IMR-90 (cell line): ENCODE results near the gene GTPBP4. TPM values are rescaled to one million over a fixed set of nuclear protein-coding genes. Genes with fewer than 3 reads are reported as not detected.

ENCODE experiments used
- ATAC-seq: fragments of 200-7000 bp; cut with Tn5 transposase; 2 replicates; pipeline ENCODE4 v1.9.1; 2020; ENCODE audit warnings: low read depth, mild to moderate bottlenecking, moderate library complexity
- BruUV-seq: library from RNA; stranded (reverse); fragments of 400-500 nt; replicated peaks from 2 replicates; lab custom pipeline; 2021; lab: Mats Ljungman, UMichigan
- CTCF ChIA-PET: fragments of 300-600 bp; formaldehyde crosslinking; extraction: SDS; loops from one replicate; lab custom pipeline; 2021; ENCODE audit warnings: antibody characterized with exemption; lab: Yijun Ruan, JAX
- POLR2A ChIA-PET: fragments of 300-600 bp; sonication (Branson Sonifier 250); formaldehyde crosslinking; loops from one replicate; lab custom pipeline; 2022; ENCODE audit warnings: antibody characterized with exemption; ENCODE audit not compliant: unreplicated experiment; lab: Charles Lee
- DNase-seq: peaks from one replicate; pipeline ENCODE4 v3.0.0; 2013
- H2AFZ ChIP-seq: replicated peaks from 2 replicates; pipeline ENCODE3; 2013; ENCODE audit warnings: low read length, mild to moderate bottlenecking; ENCODE audit not compliant: poor library complexity
- H2AK5ac ChIP-seq: 2 replicates; pipeline ENCODE4 v1.6.1; 2013; ENCODE audit warnings: low read depth, low read length, inconsistent platforms
- H2AK9ac ChIP-seq: replicated peaks from 2 replicates; pipeline ENCODE3; 2013; ENCODE audit warnings: mild to moderate bottlenecking, low read depth, low read length, moderate library complexity; ENCODE audit not compliant: poor library complexity
- H2BK120ac ChIP-seq: 2 replicates; pipeline ENCODE4 v1.6.1; 2013; ENCODE audit warnings: low read depth, low read length, inconsistent platforms
- H2BK15ac ChIP-seq: 3 replicates; pipeline ENCODE4 v1.6.1; 2013; ENCODE audit warnings: low read depth, low read length, inconsistent platforms
- H2BK20ac ChIP-seq: 2 replicates; pipeline ENCODE4 v1.6.1; 2013; ENCODE audit warnings: low read depth, mild to moderate bottlenecking, inconsistent platforms, low read length, moderate library complexity
- H2BK5ac ChIP-seq: 2 replicates; pipeline ENCODE4 v1.6.1; 2013; ENCODE audit warnings: mild to moderate bottlenecking, low read depth, low read length, inconsistent platforms; ENCODE audit not compliant: poor library complexity, severe bottlenecking
- H3K14ac ChIP-seq: replicated peaks from 2 replicates; pipeline ENCODE4 v1.6.1; 2013; ENCODE audit warnings: low read depth, low read length, inconsistent platforms
- H3K18ac ChIP-seq: 2 replicates; pipeline ENCODE4 v1.6.1; 2013; ENCODE audit warnings: low read depth, low read length, control low read depth
- H3K23ac ChIP-seq: 2 replicates; pipeline ENCODE4 v1.6.1; 2013; ENCODE audit warnings: low read depth, low read length, inconsistent platforms
- H3K27ac ChIP-seq: 2 replicates; pipeline ENCODE4 v1.5.1; 2013; ENCODE audit warnings: mild to moderate bottlenecking, control low read depth, low read length; ENCODE audit not compliant: insufficient read depth
- H3K27me3 ChIP-seq: 2 replicates; pipeline ENCODE4 v1.6.1; 2013; ENCODE audit warnings: low read length; ENCODE audit not compliant: control insufficient read depth, insufficient read depth
- H3K36me3 ChIP-seq: 2 replicates; pipeline ENCODE4 v1.6.1; 2013; ENCODE audit warnings: low read length, mixed read lengths; ENCODE audit not compliant: control insufficient read depth, insufficient read depth
- H3K4ac ChIP-seq: 2 replicates; pipeline ENCODE4 v1.6.1; 2013; ENCODE audit warnings: low read depth, low read length, inconsistent platforms
- H3K4me1 ChIP-seq: 2 replicates; pipeline ENCODE4 v1.6.1; 2013; ENCODE audit warnings: low read length, mixed read lengths; ENCODE audit not compliant: control insufficient read depth, insufficient read depth
- H3K4me2 ChIP-seq: 2 replicates; pipeline ENCODE4 v1.6.1; 2013; ENCODE audit warnings: low read depth, mild to moderate bottlenecking, control low read depth, low read length, moderate library complexity
- H3K4me3 ChIP-seq: 2 replicates; pipeline ENCODE4 v1.5.1; 2013; ENCODE audit warnings: low read depth, mild to moderate bottlenecking, control low read depth, low read length, moderate library complexity; ENCODE audit not compliant: insufficient read depth
- H3K56ac ChIP-seq: 2 replicates; pipeline ENCODE4 v1.6.1; 2013; ENCODE audit warnings: low read length, inconsistent platforms; ENCODE audit not compliant: insufficient read depth; ENCODE audit errors: extremely low read depth
- H3K79me1 ChIP-seq, 2 experiments: 2 replicates each; pipeline ENCODE4 v1.6.1; 2013; ENCODE audit warnings: low read length in 2 of 2, inconsistent platforms in 1 of 2, low read depth in 1 of 2
- H3K9ac ChIP-seq: 2 replicates; pipeline ENCODE4 v1.6.1; 2013; ENCODE audit warnings: low read depth, low read length, control low read depth
- H3K9me1 ChIP-seq: 2 replicates; pipeline ENCODE4 v1.6.1; 2013; ENCODE audit warnings: low read length, inconsistent platforms; ENCODE audit not compliant: insufficient read depth
- H3K9me3 ChIP-seq: 2 replicates; pipeline ENCODE4 v1.6.1; 2013; ENCODE audit warnings: low read length; ENCODE audit not compliant: control insufficient read depth, insufficient read depth
- H4K20me1 ChIP-seq: 2 replicates; pipeline ENCODE4 v1.6.1; 2013; ENCODE audit warnings: low read length, inconsistent platforms; ENCODE audit not compliant: insufficient read depth
- H4K5ac ChIP-seq: 2 replicates; pipeline ENCODE4 v1.6.1; 2013; ENCODE audit warnings: mild to moderate bottlenecking, low read depth, low read length, control low read depth
- H4K8ac ChIP-seq, 2 experiments: 2 replicates each; pipeline ENCODE4 v1.6.1; 2013; ENCODE audit warnings: low read depth in 2 of 2, low read length in 2 of 2, control low read depth in 1 of 2, inconsistent platforms in 1 of 2
- H4K91ac ChIP-seq: 2 replicates; pipeline ENCODE4 v1.6.1; 2013; ENCODE audit warnings: low read depth, low read length, inconsistent platforms; ENCODE audit not compliant: insufficient read depth
- BHLHE40 ChIP-seq: fragments of 150-350 bp; IDR thresholded peaks from 2 replicates; pipeline ENCODE4 v1.6.1; 2016; ENCODE audit warnings: mild to moderate bottlenecking, low read depth, low read length
- CEBPB ChIP-seq: IDR thresholded peaks from 2 replicates; pipeline ENCODE4 v1.6.1; 2012; ENCODE audit warnings: low read depth, low read length, improper control_type of control experiment
- CHD1 ChIP-seq: IDR thresholded peaks from 2 replicates; pipeline ENCODE4 v1.6.1; 2012; ENCODE audit warnings: low read depth, low read length, improper control_type of control experiment
- FOS ChIP-seq: fragments of 150-350 bp; IDR thresholded peaks from 2 replicates; pipeline ENCODE4 v1.6.1; 2016; ENCODE audit warnings: low read depth, low read length
- MAFK ChIP-seq: IDR thresholded peaks from 2 replicates; pipeline ENCODE4 v1.6.1; 2012; ENCODE audit warnings: low read depth, low read length, improper control_type of control experiment
- MAZ ChIP-seq: IDR thresholded peaks from 2 replicates; pipeline ENCODE4 v1.6.1; 2012; ENCODE audit warnings: low read depth, mild to moderate bottlenecking, low read length, improper control_type of control experiment, moderate library complexity, borderline replicate concordance
- NFE2L2 ChIP-seq: fragments of 150-350 bp; IDR thresholded peaks from 2 replicates; pipeline ENCODE4 v1.6.1; 2016; ENCODE audit warnings: low read depth, mild to moderate bottlenecking, low read length
- POLR2A ChIP-seq: IDR thresholded peaks from 2 replicates; pipeline ENCODE4 v1.6.1; 2012; ENCODE audit warnings: mild to moderate bottlenecking, low read depth, low read length
- RAD21 ChIP-seq: IDR thresholded peaks from 2 replicates; pipeline ENCODE4 v1.6.1; 2012; ENCODE audit warnings: low read length, improper control_type of control experiment
- RCOR1 ChIP-seq: IDR thresholded peaks from 2 replicates; pipeline ENCODE4 v1.6.1; 2012; ENCODE audit warnings: mild to moderate bottlenecking, low read length, improper control_type of control experiment; ENCODE audit not compliant: insufficient replicate concordance
- SMC3 ChIP-seq: fragments of 150-350 bp; IDR thresholded peaks from 2 replicates; pipeline ENCODE4 v1.6.1; 2016; ENCODE audit warnings: low read depth, mild to moderate bottlenecking, antibody characterized with exemption, low read length, moderate library complexity
- WGBS, 2 experiments: methylation state at CpG; one replicate each; pipeline versions ENCODE4 v1.1.5 to v1.1.7; 2013; ENCODE audit warnings: missing lambda C conversion rate in 2 of 2; ENCODE audit not compliant: insufficient read length in 1 of 2; ENCODE audit errors: extremely low coverage in 2 of 2; 5-methylcytosine and 5-hydroxymethylcytosine counted together
- dilution Hi-C: fragments of 300-500 bp; cut with HindIII; formaldehyde crosslinking; loops from one replicate; pipeline ENCODE4 v1.14.3; 2018; ENCODE audit warnings: low sequenced_read_pairs; ENCODE audit not compliant: unreplicated experiment
- in situ Hi-C: fragments of 300-500 bp; cut with MboI; formaldehyde crosslinking; loops from 3 replicates; pipeline ENCODE4 v1.14.3; 2019; ENCODE audit warnings: low sequenced_read_pairs, inconsistent platforms, mixed read lengths
- intact Hi-C: fragments of 100-400 bp; cut with micrococcal nuclease; formaldehyde crosslinking; loops from 2 replicates; pipeline ENCODE4 v1.10.0; 2022
- polyA plus RNA-seq, 3 experiments: library from polyadenylated mRNA; depleted of rRNA; stranded (reverse); fragments of >200 nt; gene quantifications; 2 replicates each; pipeline ENCODE4 v1.2.3, GENCODE V29; 2012; ENCODE audit warnings: low replicate concordance in 1 of 3
- total RNA-seq: library from RNA; depleted of rRNA; stranded (reverse); fragments of >200 nt; gene quantifications from 2 replicates; pipeline ENCODE4 v1.2.3, GENCODE V29; 2012
- TF ChIP-seq, protein P1 (sequence below): fragments of 150-350 bp; IDR thresholded peaks from 2 replicates; pipeline ENCODE4 v1.6.1; 2017; ENCODE audit warnings: mild to moderate bottlenecking, antibody characterized with exemption, low read length, low read depth
- TF ChIP-seq, protein P2 (sequence below): conservative IDR thresholded peaks from 2 replicates; pipeline ENCODE4 v1.5.1; 2012; ENCODE audit warnings: mild to moderate bottlenecking, low read depth, low read length, improper control_type of control experiment

GTPBP4 gene
- total and polyA plus RNA-seq, 2 of the 4 experiments (the other 2 are of a cell fraction), result 46.2 to 48.6 TPM

- TF ChIP-seq, protein P1, sequence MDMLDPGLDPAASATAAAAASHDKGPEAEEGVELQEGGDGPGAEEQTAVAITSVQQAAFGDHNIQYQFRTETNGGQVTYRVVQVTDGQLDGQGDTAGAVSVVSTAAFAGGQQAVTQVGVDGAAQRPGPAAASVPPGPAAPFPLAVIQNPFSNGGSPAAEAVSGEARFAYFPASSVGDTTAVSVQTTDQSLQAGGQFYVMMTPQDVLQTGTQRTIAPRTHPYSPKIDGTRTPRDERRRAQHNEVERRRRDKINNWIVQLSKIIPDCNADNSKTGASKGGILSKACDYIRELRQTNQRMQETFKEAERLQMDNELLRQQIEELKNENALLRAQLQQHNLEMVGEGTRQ, result no peak
- TF ChIP-seq RAD21, result no peak
Measured at GRCh38 chr10:1006573-1006972, 18.3 kb downstream of the GTPBP4 start (continued).

GRCh38 chr10:1007583-1007982 lies 19.3 kb downstream of the GTPBP4 start:
- no peak overlapping the region for H2BK20ac ChIP-seq
- no peaks in the 10 kb centered on the region for H3K27me3 ChIP-seq
- H3K23ac ChIP-seq, result no peak overlapping the region
- no peak overlapping the region for H3K14ac ChIP-seq
- dilution Hi-C loops (no loop called here), in situ Hi-C loops (no loop called here), intact Hi-C loops (no loop called here)
- H2BK5ac ChIP-seq, result no peak overlapping the region
- no peak overlapping the region for H4K8ac ChIP-seq
- peaks cover 29 to 47% of the 10 kb centered on the region in 2 experiments for H3K79me1 ChIP-seq
- no peak overlapping the region for H3K56ac ChIP-seq
- H3K18ac ChIP-seq, result no peak overlapping the region
- H4K20me1 ChIP-seq, result peaks cover 22% of the 10 kb centered on the region
- H2BK120ac ChIP-seq, result no peak overlapping the region
- H2AK9ac ChIP-seq, result no peak overlapping the region
- H3K9me1 ChIP-seq, result peaks cover 8% of the 10 kb centered on the region; the same call in 1 of the 2 replicates
- POLR2A ChIA-PET, result no interaction called here
- H3K4me3 ChIP-seq, result no peak overlapping the region
- CTCF ChIA-PET, result no interaction called here
- no peaks in the 10 kb centered on the region for H3K4me1 ChIP-seq
- H3K4ac ChIP-seq, result no peak overlapping the region
- H3K27ac ChIP-seq, result no peak overlapping the region
- BruUV-seq, result no TSS peak
- no peak overlapping the region for H3K4me2 ChIP-seq
- H3K9me3 ChIP-seq, result 0 out of 2 replicates have a peak, but pooled peaks cover 1% of the 10 kb centered on the region
- ATAC-seq, result no peak
- H3K36me3 ChIP-seq, result peaks cover 71% of the 10 kb centered on the region
- H2AFZ ChIP-seq, result no peak overlapping the region
- H2AK5ac ChIP-seq, result no peak overlapping the region
- no peak for DNase-seq
- H4K91ac ChIP-seq, result no peak overlapping the region
- 98% methylated on average over 5 of the region's 10 CpGs; no CpG with 5 or more reads in 1 of the 2 experiments for WGBS, 2 experiments
- no peak overlapping the region for H3K9ac ChIP-seq
- H4K5ac ChIP-seq, result no peak overlapping the region
- no peak overlapping the region for H2BK15ac ChIP-seq
- TF ChIP-seq POLR2A, result no peak
- TF ChIP-seq SMC3, result no peak
- no peak for TF ChIP-seq RCOR1
- TF ChIP-seq, protein P1, result no peak
- no peak for TF ChIP-seq CHD1
- TF ChIP-seq MAZ, result no peak
- TF ChIP-seq MAFK, result no peak
- TF ChIP-seq, protein P2, sequence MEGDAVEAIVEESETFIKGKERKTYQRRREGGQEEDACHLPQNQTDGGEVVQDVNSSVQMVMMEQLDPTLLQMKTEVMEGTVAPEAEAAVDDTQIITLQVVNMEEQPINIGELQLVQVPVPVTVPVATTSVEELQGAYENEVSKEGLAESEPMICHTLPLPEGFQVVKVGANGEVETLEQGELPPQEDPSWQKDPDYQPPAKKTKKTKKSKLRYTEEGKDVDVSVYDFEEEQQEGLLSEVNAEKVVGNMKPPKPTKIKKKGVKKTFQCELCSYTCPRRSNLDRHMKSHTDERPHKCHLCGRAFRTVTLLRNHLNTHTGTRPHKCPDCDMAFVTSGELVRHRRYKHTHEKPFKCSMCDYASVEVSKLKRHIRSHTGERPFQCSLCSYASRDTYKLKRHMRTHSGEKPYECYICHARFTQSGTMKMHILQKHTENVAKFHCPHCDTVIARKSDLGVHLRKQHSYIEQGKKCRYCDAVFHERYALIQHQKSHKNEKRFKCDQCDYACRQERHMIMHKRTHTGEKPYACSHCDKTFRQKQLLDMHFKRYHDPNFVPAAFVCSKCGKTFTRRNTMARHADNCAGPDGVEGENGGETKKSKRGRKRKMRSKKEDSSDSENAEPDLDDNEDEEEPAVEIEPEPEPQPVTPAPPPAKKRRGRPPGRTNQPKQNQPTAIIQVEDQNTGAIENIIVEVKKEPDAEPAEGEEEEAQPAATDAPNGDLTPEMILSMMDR, result no peak
- no peak for TF ChIP-seq BHLHE40
- no peak for TF ChIP-seq FOS
- no peak for TF ChIP-seq NFE2L2
- TF ChIP-seq CEBPB, result no peak
- TF ChIP-seq RAD21, result no peak
